GM18505 (cell line): Measurements from ENCODE around the gene PDSS2.
"Not testable (repeated sequence)": the region's sequence is repeated elsewhere in the genome, so short reads cannot be mapped to it uniquely, and the experiment has no call there.

Experiments used
- ATAC-seq: cut with Tn5 transposase; IDR thresholded peaks from one replicate; pipeline ENCODE4 v1.9.1; 2021; ENCODE audit not compliant: unreplicated experiment
- POLR2A ChIP-seq: IDR thresholded peaks from 4 replicates; pipeline ENCODE4 v1.6.1; 2011; ENCODE audit warnings: borderline replicate concordance; ENCODE audit not compliant: insufficient read depth, insufficient read length; ENCODE audit errors: extremely low read depth

The PDSS2 gene

DNA sequence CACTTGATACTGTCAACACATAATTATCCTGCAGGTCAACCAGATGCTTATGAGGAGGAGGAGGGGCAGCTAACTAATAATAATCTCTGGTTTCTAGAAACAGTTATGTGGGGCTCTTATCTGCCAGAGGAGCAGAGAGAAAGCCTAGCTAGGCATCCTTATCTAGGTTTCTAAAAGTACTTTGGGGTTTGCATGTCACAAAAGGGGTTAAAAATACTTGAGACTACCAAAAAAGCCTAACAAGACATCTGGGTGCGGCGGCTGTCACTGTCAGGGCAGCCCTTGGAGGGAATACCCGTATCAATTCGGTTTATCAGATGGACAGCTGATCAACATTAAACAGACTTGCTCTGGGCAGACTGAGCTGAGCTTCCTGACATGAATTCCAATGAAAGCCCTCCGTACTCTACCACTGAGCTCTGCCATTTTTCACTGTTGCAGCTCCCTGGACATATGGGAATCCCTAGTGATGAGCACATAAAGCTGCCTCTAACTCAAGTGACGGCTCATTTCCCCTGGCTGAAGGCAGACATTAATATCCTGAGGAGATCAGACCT, 166.6 kb downstream of the PDSS2 start:
- ATAC-seq, result no peak
- no peak for TF ChIP-seq POLR2A

DNA sequence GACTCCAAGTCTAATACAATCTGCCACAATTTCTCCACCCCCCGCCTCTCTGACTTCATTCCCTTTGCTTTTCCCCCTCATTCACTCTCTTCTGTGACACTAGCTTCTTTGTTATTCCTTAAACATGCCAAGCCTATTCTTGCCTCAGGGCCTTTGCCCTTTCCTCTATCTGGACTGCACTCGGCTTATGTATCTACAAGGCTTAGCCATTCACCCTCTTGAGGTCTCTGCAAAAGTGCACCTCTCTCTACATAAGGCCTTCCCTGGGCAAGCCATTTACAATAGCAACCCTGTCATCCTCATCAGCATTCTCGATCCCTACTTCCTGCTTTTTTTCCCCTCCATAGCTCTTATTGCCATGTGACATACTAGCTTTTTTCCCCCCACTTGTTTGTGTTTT, 168.9 kb downstream of the PDSS2 start:
- ATAC-seq, result no peak
- TF ChIP-seq POLR2A, result no peak

GRCh38 chr6:107289258-107289657, 170.1 kb downstream of the PDSS2 start:
- ATAC-seq, result not testable (repeated sequence)

- ATAC-seq, result not testable (repeated sequence)
Observed at GRCh38 chr6:107285683-107286082, 173.7 kb downstream of the PDSS2 start.

DNA sequence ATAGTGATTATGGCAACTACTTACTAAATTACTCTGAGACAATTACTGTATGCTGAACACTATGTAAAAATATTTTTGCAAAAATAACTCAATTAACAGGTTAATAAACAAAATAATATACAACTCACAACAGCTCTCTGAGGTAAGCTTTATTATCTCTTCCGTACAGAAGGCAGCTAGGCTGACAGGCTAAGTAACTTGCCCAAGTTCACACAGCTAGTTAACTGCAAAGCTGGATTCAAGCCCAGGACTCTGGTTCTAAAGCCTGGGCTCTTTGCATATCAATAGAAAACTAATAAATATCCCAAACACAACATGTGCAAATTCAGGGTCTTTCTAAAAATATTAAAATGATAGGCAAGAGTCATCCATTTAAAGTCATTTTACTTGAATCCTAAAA, 174.6 kb downstream of the PDSS2 start:
- no peak for TF ChIP-seq POLR2A
- no peak for ATAC-seq

- ATAC-seq, result no peak
- no peak for TF ChIP-seq POLR2A
Observed at GRCh38 chr6:107280791-107281190, 178.6 kb downstream of the PDSS2 start.

DNA sequence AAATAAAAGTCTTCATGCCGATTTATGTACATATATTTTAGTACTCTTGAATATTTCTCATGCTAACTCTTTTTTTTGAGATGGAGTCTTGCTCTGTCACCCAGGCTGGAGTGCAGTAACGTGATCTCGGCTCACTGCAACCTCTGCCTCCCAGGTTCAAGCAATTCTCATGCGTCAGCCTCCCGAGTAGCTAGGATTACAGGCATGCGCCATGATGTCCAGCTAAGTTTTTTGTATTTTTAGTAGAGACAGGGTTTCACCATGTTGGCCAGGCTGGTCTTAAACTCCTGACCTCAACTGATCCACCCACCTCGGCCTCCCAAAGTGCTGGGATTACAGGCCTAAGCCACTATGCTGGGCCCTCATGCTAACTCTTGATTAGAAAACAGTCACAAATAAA, 179.4 kb downstream of the PDSS2 start:
- ATAC-seq, result not testable (repeated sequence)

DNA sequence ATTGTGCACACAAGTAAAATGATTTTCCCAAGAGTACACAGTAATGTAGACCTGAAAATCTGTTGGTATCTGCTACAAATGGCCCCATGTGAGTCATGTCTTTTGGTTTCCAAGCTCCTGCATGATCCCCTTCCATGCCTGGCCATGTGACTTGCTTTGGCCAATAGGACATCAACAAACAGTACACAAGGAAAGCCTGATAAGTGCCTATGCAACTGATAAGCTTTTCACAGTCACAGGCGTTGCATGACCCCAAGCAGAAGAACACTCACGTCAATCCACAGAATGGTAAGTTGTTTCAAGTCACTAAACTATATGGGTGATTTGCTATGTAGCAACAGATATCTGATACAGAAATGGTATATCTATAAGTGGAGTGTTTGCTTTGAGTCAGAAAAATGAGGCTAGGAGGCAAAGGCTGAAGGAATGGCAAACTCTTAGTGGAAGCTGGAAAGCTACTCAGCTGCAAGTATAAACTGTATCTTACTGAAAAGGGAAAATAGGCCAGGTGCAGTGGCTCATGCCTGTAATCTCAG, 184.0 kb downstream of the PDSS2 start:
- no peak for TF ChIP-seq POLR2A
- no peak for ATAC-seq

- no peak for TF ChIP-seq POLR2A
- ATAC-seq, result no peak
Observed at GRCh38 chr6:107274288-107274687, 185.1 kb downstream of the PDSS2 start.

DNA sequence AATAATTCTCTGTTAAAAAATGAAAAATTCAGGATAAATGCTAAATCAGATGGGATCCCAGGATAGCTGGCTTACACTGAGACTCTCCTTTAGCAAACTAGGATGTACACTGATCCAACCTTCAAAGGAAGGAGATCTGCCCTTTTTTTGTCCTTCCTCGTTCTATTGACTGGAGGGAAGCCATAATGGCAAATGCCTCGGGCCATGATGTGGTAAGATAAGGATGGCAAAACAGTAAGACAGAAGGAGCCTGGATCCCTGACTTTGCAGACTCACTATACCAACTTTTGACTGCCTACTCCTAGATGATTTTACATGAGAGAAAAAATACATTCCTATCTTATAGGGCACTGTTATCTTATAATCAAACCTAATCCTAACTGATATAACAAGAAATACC, 187.1 kb downstream of the PDSS2 start:
- no peak for ATAC-seq
- TF ChIP-seq POLR2A, result no peak

- no peak for ATAC-seq
- TF ChIP-seq POLR2A, result no peak
Observed at GRCh38 chr6:107271208-107271790, 188.1 kb downstream of the PDSS2 start.

GRCh38 chr6:107267634-107268033, 191.7 kb downstream of the PDSS2 start:
- ATAC-seq, result no peak
- no peak for TF ChIP-seq POLR2A

GRCh38 chr6:107267006-107267405, 192.4 kb downstream of the PDSS2 start:
- TF ChIP-seq POLR2A, result no peak

DNA sequence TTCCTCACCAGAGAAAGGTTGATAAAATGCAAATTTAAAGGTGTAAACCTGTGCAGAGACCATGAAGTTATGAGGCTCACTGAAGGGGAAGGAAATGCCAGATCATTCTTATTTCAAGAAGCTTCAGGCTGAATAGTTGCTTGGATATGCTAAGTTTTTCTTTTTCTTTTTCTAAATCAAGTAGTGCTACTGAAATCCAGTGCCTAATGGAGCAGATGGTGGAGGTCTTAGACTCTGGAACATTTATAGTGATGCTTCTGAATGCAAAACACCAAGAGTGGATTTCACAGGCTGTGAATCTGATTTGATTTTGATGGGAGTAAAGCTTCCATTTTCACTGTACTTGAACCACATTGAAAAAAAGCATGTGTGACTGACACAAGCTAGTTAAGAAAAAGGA, 192.8 kb downstream of the PDSS2 start:
- no peak for ATAC-seq
- TF ChIP-seq POLR2A, result no peak

More at GRCh38 chr6:107267006-107267405, 192.4 kb downstream of the PDSS2 start:
- ATAC-seq, result no peak

DNA sequence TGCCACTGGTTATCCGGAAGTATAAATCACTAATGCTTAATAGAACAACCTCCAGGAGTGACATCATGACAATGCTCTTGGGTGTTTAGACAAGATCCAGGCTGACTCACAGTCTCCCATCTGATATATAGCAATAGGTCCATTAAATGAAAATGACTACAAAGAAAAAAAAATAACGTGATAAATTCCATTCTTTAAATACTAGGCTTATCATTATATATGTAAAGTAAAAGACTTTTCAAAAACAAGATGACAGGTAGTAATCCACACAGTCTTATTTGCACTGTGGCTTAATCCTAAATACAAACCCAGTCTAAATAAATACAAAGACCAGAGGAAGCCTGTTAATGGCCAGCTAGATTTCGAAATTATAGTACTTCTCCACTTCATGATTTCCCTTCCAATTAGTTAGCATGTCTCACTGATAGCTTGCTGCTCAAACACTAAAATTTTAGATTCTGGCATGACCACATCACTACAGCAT, 195.0 kb downstream of the PDSS2 start:
- no peak for ATAC-seq
- TF ChIP-seq POLR2A, result no peak
